ENCODE data around the gene POLR3C. TPM values are rescaled to one million over a fixed set of nuclear protein-coding genes. Genes with fewer than 3 reads are reported as not detected.
A peak's percentile ranks its signal among the peaks of the same experiment; 100 is the strongest.

Gene POLR3C
- total RNA-seq, 1 donor from 2014 or later: 12.2 TPM

- peak; percentile 73 for DNase-seq
- ATAC-seq (ENCODE audit: poor library complexity): peak; percentile 34
- intact Hi-C loops (cut with DNase I): loop anchor here (5.0 kb wide), 1 partner anchor 49 kb away; no protein-coding TSS in a partner anchor
These were observed 34.4 kb downstream of the POLR3C start for GRCh38 chr1:145858238-145858900.

- intact Hi-C loops (cut with DNase I): loop anchor here (5.0 kb wide), 1 partner anchor 48 kb away; no protein-coding TSS in a partner anchor
- ATAC-seq (ENCODE audit: poor library complexity): peak; percentile 96
- peak; percentile 97 for DNase-seq
These were observed 35.0 kb downstream of the POLR3C start, which contains the start of gene PIAS3 for GRCh38 chr1:145858901-145859490. TSS of gene PIAS3 (minus strand) at chr1:145859081. CDS start at chr1:145858990, 91 bp downstream.

GRCh38 chr1:145859491-145860023 lies 35.6 kb downstream of the POLR3C start:
- peak; percentile 95 for DNase-seq
- intact Hi-C loops (cut with DNase I): loop anchor here (5.0 kb wide), 1 partner anchor 48 kb away; no protein-coding TSS in a partner anchor

GRCh38 chr1:145863282-145864018 lies 39.5 kb downstream of the POLR3C start:
- no peak for DNase-seq
- intact Hi-C loops (cut with DNase I): no loop called here
- ATAC-seq (ENCODE audit: poor library complexity): no peak

More at GRCh38 chr1:145859491-145860023, 35.6 kb downstream of the POLR3C start:
- peak; percentile 91 for ATAC-seq (ENCODE audit: poor library complexity)

- intact Hi-C loops (cut with DNase I): no loop called here
- DNase-seq: no peak
- no peak for ATAC-seq (ENCODE audit: poor library complexity)
These were observed 44.2 kb downstream of the POLR3C start for GRCh38 chr1:145868232-145868631.

- intact Hi-C loops (cut with DNase I): no loop called here
- peak; percentile 81 for DNase-seq
- peak; percentile 88 for ATAC-seq (ENCODE audit: poor library complexity)
These were observed 48.3 kb downstream of the POLR3C start for GRCh38 chr1:145871994-145872924.

- DNase-seq: no peak
- intact Hi-C loops (cut with DNase I): no loop called here
- ATAC-seq (ENCODE audit: poor library complexity): no peak
These were observed 50.6 kb downstream of the POLR3C start for GRCh38 chr1:145874646-145875045.

- intact Hi-C loops (cut with DNase I): no loop called here
- ATAC-seq (ENCODE audit: poor library complexity) (no peak), DNase-seq (no peak)
These were observed 54.0 kb downstream of the POLR3C start for GRCh38 chr1:145877923-145878486.

GRCh38 chr1:145878724-145879123 lies 54.7 kb downstream of the POLR3C start:
- no peak for ATAC-seq (ENCODE audit: poor library complexity)
- DNase-seq: no peak
- intact Hi-C loops (cut with DNase I): no loop called here

- intact Hi-C loops (cut with DNase I): no loop called here
- no peak for ATAC-seq (ENCODE audit: poor library complexity)
- no peak for DNase-seq
These were observed 55.8 kb downstream of the POLR3C start for GRCh38 chr1:145879775-145880174.

- intact Hi-C loops (cut with DNase I): no loop called here
- DNase-seq (no peak), ATAC-seq (ENCODE audit: poor library complexity) (no peak)
These were observed 60.7 kb downstream of the POLR3C start for GRCh38 chr1:145884675-145885074.

- peak; percentile 98 for ATAC-seq (ENCODE audit: poor library complexity)
- intact Hi-C loops (cut with DNase I): no loop called here
These were observed 61.8 kb downstream of the POLR3C start, which contains the start of gene ANKRD35 for GRCh38 chr1:145885738-145886287. TSS of gene ANKRD35 (minus strand) at chr1:145885866. CDS start at chr1:145885758, 108 bp downstream.

GRCh38 chr1:145886390-145886789 lies 62.4 kb downstream of the POLR3C start:
- intact Hi-C loops (cut with DNase I): no loop called here
- ATAC-seq (ENCODE audit: poor library complexity) (peak; percentile 33), DNase-seq (no peak)

More at GRCh38 chr1:145885738-145886287, 61.8 kb downstream of the POLR3C start, which contains the start of gene ANKRD35:
- DNase-seq: peak; percentile 94

GRCh38 chr1:145886816-145887215 lies 62.8 kb downstream of the POLR3C start:
- intact Hi-C loops (cut with DNase I): no loop called here
- ATAC-seq (ENCODE audit: poor library complexity) (no peak), DNase-seq (no peak)

- intact Hi-C loops (cut with DNase I): no loop called here
- DNase-seq: no peak
These were observed 63.6 kb downstream of the POLR3C start for GRCh38 chr1:145887631-145888030.

GRCh38 chr1:145889722-145890121 lies 65.7 kb downstream of the POLR3C start:
- DNase-seq (no peak), ATAC-seq (ENCODE audit: poor library complexity) (no peak)
- intact Hi-C loops (cut with DNase I): no loop called here

More at GRCh38 chr1:145887631-145888030, 63.6 kb downstream of the POLR3C start:
- no peak for ATAC-seq (ENCODE audit: poor library complexity)

- no peak for ATAC-seq (ENCODE audit: poor library complexity)
- intact Hi-C loops (cut with DNase I): no loop called here
- no peak for DNase-seq
These were observed 67.1 kb downstream of the POLR3C start for GRCh38 chr1:145891143-145891542.

Measured in Right ventricle myocardium superior (tissue), 1 donor.